Gastrocnemius medialis (tissue), 4 donors: ENCODE results near the gene C2orf76.

Experiments used
- POLR2A ChIP-seq, 2 donors: fragments of 450-650 bp; IDR thresholded peaks; one replicate each; pipeline ENCODE4 v1.6.1; 2017; ENCODE audit warnings: antibody characterized with exemption in 2 of 2, mild to moderate bottlenecking in 2 of 2, moderate library complexity in 2 of 2
- TF ChIP-seq, protein P1 (sequence below), 5 experiments: fragments of 450-650 bp in 3 of 5; fragments of 200-600 bp in 2 of 5; sonication (generic) in 2 of 5; IDR thresholded peaks in 4 of 5; conservative IDR thresholded peaks in 1 of 5; 1 replicate in 4 of 5; 2 replicates in 1 of 5; pipeline ENCODE4 v1.5.1; 2016 to 2019; ENCODE audit warnings: antibody characterized with exemption in 5 of 5, mild to moderate bottlenecking in 3 of 5, moderate library complexity in 3 of 5

DNA sequence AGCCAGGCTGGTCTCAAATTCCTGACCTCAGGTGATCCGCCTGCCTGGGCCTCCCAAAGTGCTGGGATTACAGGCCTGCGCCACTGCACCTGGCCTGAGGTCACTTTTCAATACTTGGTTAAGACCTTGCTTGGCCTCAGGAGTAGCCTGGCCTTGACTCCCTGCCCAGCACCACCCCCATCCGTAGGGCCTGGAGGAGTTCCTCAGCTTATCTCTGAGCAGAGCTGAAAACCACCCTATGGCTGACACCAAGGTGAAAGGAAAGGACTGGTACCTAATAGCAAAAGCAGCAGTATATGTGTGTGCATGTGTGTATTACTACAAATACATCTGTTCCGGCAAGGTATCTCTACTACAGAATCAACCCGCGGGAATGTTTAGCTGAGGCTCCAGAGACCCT lies 87.0 kb downstream of the C2orf76 start:
- TF ChIP-seq, protein P1, sequence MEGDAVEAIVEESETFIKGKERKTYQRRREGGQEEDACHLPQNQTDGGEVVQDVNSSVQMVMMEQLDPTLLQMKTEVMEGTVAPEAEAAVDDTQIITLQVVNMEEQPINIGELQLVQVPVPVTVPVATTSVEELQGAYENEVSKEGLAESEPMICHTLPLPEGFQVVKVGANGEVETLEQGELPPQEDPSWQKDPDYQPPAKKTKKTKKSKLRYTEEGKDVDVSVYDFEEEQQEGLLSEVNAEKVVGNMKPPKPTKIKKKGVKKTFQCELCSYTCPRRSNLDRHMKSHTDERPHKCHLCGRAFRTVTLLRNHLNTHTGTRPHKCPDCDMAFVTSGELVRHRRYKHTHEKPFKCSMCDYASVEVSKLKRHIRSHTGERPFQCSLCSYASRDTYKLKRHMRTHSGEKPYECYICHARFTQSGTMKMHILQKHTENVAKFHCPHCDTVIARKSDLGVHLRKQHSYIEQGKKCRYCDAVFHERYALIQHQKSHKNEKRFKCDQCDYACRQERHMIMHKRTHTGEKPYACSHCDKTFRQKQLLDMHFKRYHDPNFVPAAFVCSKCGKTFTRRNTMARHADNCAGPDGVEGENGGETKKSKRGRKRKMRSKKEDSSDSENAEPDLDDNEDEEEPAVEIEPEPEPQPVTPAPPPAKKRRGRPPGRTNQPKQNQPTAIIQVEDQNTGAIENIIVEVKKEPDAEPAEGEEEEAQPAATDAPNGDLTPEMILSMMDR (IDR thresholded peaks at IDR 0.05 in 4 of 5, conservative IDR thresholded peaks at IDR 0.05 in 1 of 5) = no peak
- no peak for TF ChIP-seq POLR2A (IDR thresholded peaks at IDR 0.05)
